ENCODE data around the gene MIGA2.

DNA sequence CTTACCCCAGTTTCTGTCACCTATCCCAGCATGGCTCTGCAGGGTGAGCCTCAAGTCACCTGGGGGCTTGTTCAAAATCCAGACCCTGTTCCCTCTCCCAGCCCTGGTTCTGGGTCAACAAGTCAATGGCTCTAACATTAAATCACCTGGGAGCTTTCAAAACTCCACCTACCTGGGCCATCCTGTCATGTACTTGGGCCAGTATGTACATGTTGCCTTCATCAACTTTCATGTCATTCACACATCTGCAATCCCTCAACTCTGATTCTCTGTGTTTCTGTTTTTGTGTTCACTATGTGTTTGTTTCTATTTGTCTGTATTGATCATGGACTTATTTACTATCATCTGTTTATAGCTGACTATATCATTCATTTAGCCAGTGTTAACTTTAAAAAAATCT, 6.2 kb upstream of the MIGA2 start:
- no peak for TF ChIP-seq POLR2AphosphoS5 (IDR thresholded peaks at IDR 0.05; ENCODE audit: low read depth, low read length)
- TF ChIP-seq POLR2A (IDR thresholded peaks at IDR 0.05; ENCODE audit: low read depth, low read length), result no peak
- TF ChIP-seq TAF1 (IDR thresholded peaks at IDR 0.05; ENCODE audit: borderline replicate concordance, low read depth, low read length), result no peak

Measured in GM12892 (cell line).